K562 (cell line): ENCODE results near the gene NES. TPM values are rescaled to one million over a fixed set of nuclear protein-coding genes. Genes with fewer than 3 reads are reported as not detected.

Source experiments
- ARNT ChIP-seq, 2 experiments: fragments of 450-650 bp; IDR thresholded peaks; 2 replicates each; pipeline ENCODE4 v1.6.1; 2016; ENCODE audit warnings: mild to moderate bottlenecking in 1 of 2
- BRD4 ChIP-seq: fragments of 200-600 bp; sonication (generic); IDR thresholded peaks from 2 replicates; pipeline ENCODE4 v1.6.1; 2017; ENCODE audit warnings: inconsistent platforms
- CHD1 ChIP-seq: fragments of 200-600 bp; sonication (generic); IDR thresholded peaks from one replicate; pipeline ENCODE4 v1.6.1; 2012; ENCODE audit warnings: mild to moderate bottlenecking, moderate library complexity, low read length, inconsistent platforms
- ELF4 ChIP-seq: fragments of 450-650 bp; formaldehyde crosslinking; IDR thresholded peaks from 2 replicates; pipeline ENCODE4 v1.4.0; 2022; ENCODE audit warnings: missing genetic modification characterization
- ETS2 ChIP-seq: IDR thresholded peaks from 2 replicates; pipeline ENCODE4 v1.6.1; 2016; ENCODE audit warnings: borderline replicate concordance, missing genetic modification characterization, mild to moderate bottlenecking, moderate library complexity, missing compliant biosample characterization; ENCODE audit not compliant: poor library complexity, severe bottlenecking
- ETV5 ChIP-seq: sonication (generic); formaldehyde crosslinking; IDR thresholded peaks from 2 replicates; pipeline ENCODE4 v1.4.0; 2020; ENCODE audit warnings: low read depth, mild to moderate bottlenecking, missing genetic modification reagents
- FOXA1 ChIP-seq: fragments of 450-650 bp; IDR thresholded peaks from 2 replicates; pipeline ENCODE4 v1.6.1; 2016; ENCODE audit warnings: mild to moderate bottlenecking, borderline replicate concordance
- FOXJ2 ChIP-seq: fragments of 200-800 bp; sonication (Bioruptor generic); IDR thresholded peaks from 2 replicates; pipeline ENCODE4 v1.6.1; 2016; ENCODE audit warnings: missing genetic modification characterization, missing compliant biosample characterization
- GTF2A2 ChIP-seq: IDR thresholded peaks from 2 replicates; pipeline ENCODE4 v1.6.1; 2016; ENCODE audit warnings: mild to moderate bottlenecking, missing genetic modification characterization, missing compliant biosample characterization
- HDAC1 ChIP-seq, 2 experiments: fragments of 450-650 bp; IDR thresholded peaks; 2 replicates each; pipeline ENCODE4 v1.6.1; 2016 to 2017; ENCODE audit warnings: inconsistent platforms in 1 of 2, mild to moderate bottlenecking in 1 of 2, moderate library complexity in 1 of 2
- IRF2 ChIP-seq: sonication (generic); formaldehyde crosslinking; IDR thresholded peaks from 2 replicates; pipeline ENCODE4 v1.8.1; 2022; ENCODE audit warnings: mild to moderate bottlenecking, missing genetic modification reagents
- MTA2 ChIP-seq: fragments of 450-650 bp; IDR thresholded peaks from 2 replicates; pipeline ENCODE4 v1.6.1; 2016; ENCODE audit warnings: low read depth
- NR4A1 ChIP-seq, 2 experiments: fragments of 250-450 bp in 1 of 2; fragments of 450-650 bp in 1 of 2; sonication (Bioruptor Pico) in 1 of 2; IDR thresholded peaks; 2 replicates each; pipeline versions ENCODE4 v1.4.0 to v1.6.1; 2016 to 2020; ENCODE audit warnings: mild to moderate bottlenecking in 2 of 2, missing compliant biosample characterization in 1 of 2, missing genetic modification characterization in 1 of 2, moderate library complexity in 1 of 2
- PHB2 ChIP-seq: fragments of 450-650 bp; IDR thresholded peaks from 2 replicates; pipeline ENCODE4 v1.6.1; 2017; ENCODE audit warnings: low read depth
- POLR2A ChIP-seq: fragments of 450-650 bp; conservative IDR thresholded peaks from 2 replicates; pipeline ENCODE4 v1.6.1; 2016
- POLR2AphosphoS5 ChIP-seq: IDR thresholded peaks from 2 replicates; pipeline ENCODE4 v1.6.1; 2011; ENCODE audit warnings: mild to moderate bottlenecking, low read depth, low read length, moderate library complexity; ENCODE audit not compliant: control insufficient read depth, insufficient read depth
- PTRF ChIP-seq: fragments of 450-650 bp; IDR thresholded peaks from 2 replicates; pipeline ENCODE4 v1.6.1; 2016; ENCODE audit warnings: mild to moderate bottlenecking, missing genetic modification characterization, missing compliant biosample characterization
- RAD21 ChIP-seq, 2 experiments: fragments of 250-450 bp in 1 of 2; fragments of 450-650 bp in 1 of 2; sonication (Bioruptor Pico) in 1 of 2; formaldehyde crosslinking in 1 of 2; IDR thresholded peaks in 1 of 2; conservative IDR thresholded peaks in 1 of 2; 2 replicates each; pipeline versions ENCODE4 v1.4.0 to v1.8.0; 2020 to 2022; ENCODE audit warnings: mild to moderate bottlenecking in 2 of 2, moderate library complexity in 1 of 2
- RBM39 ChIP-seq: fragments of 200-400 bp; formaldehyde crosslinking; optimal IDR thresholded peaks from 2 replicates; pipeline ENCODE3; 2018; ENCODE audit warnings: low read depth, low read length
- SMARCE1 ChIP-seq: fragments of 450-650 bp; IDR thresholded peaks from 2 replicates; pipeline ENCODE4 v1.7.1; 2016; ENCODE audit warnings: mild to moderate bottlenecking
- TAF1 ChIP-seq: IDR thresholded peaks from 2 replicates; pipeline ENCODE4 v1.6.1; 2011; ENCODE audit warnings: mild to moderate bottlenecking, low read length, moderate library complexity; ENCODE audit not compliant: insufficient read depth, control insufficient read depth, severe bottlenecking; ENCODE audit errors: extremely low read depth
- YY1 ChIP-seq, 3 experiments: IDR thresholded peaks; 2 replicates each; pipeline ENCODE4 v1.6.1; 2011; ENCODE audit warnings: low read length in 2 of 3, mild to moderate bottlenecking in 2 of 3, moderate library complexity in 2 of 3, borderline replicate concordance in 1 of 3, control low read depth in 1 of 3, low read depth in 1 of 3; ENCODE audit not compliant: insufficient read depth in 3 of 3, insufficient replicate concordance in 2 of 3, control insufficient read depth in 1 of 3, insufficient read length in 1 of 3; ENCODE audit errors: extremely low read depth in 1 of 3
- ZC3H8 ChIP-seq: fragments of 450-650 bp; IDR thresholded peaks from 2 replicates; pipeline ENCODE4 v1.6.1; 2017
- ZNF263 ChIP-seq: sonication (generic); formaldehyde crosslinking; IDR thresholded peaks from 2 replicates; pipeline ENCODE4 v1.8.0; 2022; ENCODE audit warnings: mild to moderate bottlenecking, missing genetic modification reagents, borderline replicate concordance
- ZNF695 ChIP-seq: fragments of 450-650 bp; formaldehyde crosslinking; IDR thresholded peaks from 2 replicates; pipeline ENCODE4 v1.4.0; 2020; ENCODE audit warnings: mild to moderate bottlenecking, moderate library complexity
- ZNF77 ChIP-seq: fragments of 250-450 bp; sonication (Bioruptor Pico); IDR thresholded peaks from 2 replicates; pipeline ENCODE4 v1.5.0; 2020
- polyA plus RNA-seq, 8 experiments: library from polyadenylated mRNA; depleted of rRNA in 4 of 8; stranded (reverse) in 5 of 8; unstranded in 3 of 8; fragments of >200 nt; fragmentation: Nextera tagmentation in 2 of 8; fragmentation: Illumina TruSeq in 1 of 8; extraction: Ambion mirVana in 2 of 8; extraction: Trizol in 1 of 8; gene quantifications; 2 replicates each; pipeline versions ENCODE4 v1.2.1 to v1.2.3, GENCODE V29; 2011 to 2014; ENCODE audit warnings: inconsistent platforms in 1 of 8, missing spikeins in 1 of 8
- total RNA-seq, 7 experiments: library from RNA; depleted of rRNA in 6 of 7; stranded (reverse); fragments of >200 nt in 6 of 7; fragmentation: Illumina TruSeq in 2 of 7; extraction: Trizol in 2 of 7; gene quantifications; 2 replicates each; pipeline versions ENCODE4 v1.2.1 to v1.2.3, GENCODE V29; 2011 to 2021; ENCODE audit warnings: low replicate concordance in 1 of 7
- TF ChIP-seq, protein P1 (sequence below): fragments of 250-450 bp; sonication (Bioruptor Pico); IDR thresholded peaks from 2 replicates; pipeline ENCODE4 v1.5.0; 2020; ENCODE audit warnings: mild to moderate bottlenecking, borderline replicate concordance

NES gene
- total and polyA plus RNA-seq, 9 of the 15 experiments (the other 6 are each of a cell fraction or from before 2014, with no cell fraction given), result 0.10 to 8.6 (median 4.2) TPM

DNA sequence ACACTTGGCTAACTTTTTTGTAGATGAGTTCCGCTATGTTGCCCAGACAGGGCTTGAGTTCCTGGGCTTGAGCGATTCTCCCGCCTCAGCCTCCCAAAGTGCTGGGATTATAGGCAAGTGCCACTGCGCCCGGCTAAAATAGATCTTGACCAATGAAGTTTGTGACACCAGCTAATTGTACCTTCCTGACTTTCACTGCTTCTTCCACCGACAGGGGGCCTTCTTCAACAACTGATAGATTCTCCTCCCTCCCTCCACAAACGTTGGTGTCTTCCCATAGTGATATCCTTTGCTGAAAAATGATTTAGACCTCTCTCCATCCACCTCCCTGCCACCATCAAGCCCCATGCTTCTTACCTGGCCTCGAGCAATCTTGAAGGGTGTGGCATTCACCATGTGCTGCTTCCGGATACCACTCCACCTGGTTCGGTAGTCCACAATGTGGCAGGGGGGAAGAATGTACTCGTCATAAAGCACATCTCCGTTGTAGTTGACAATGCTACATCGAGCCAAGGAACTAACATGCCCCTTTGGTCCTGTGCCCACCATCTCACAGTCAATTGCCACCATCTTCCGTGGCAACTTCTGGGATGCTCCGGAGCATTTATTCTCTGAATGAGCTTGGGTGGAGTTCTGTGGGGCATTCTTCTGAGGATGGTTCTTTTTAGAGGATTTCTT lies 49.5 kb upstream of the NES start (continued):
- TF ChIP-seq ARNT (IDR thresholded peaks at IDR 0.05) (peak in 1 of 2 experiments; percentile 17; a peak in 1 of 4 replicates), TAF1 (peak; percentile 13), PTRF (tag) (no peak), FOXA1 (no peak), BRD4 (no peak), FOXJ2 (tag) (no peak), YY1 (IDR thresholded peaks at IDR 0.05; ENCODE audit: borderline replicate concordance in 1 of 3, control insufficient read depth in 1 of 3, extremely low read depth in 1 of 3, insufficient read depth in 3 of 3, insufficient read length in 1 of 3, insufficient replicate concordance in 2 of 3, low read depth in 1 of 3, low read length in 2 of 3) (peak in 1 of 3 experiments; percentile 5), ELF4 (no peak), ZNF263 (CRISPR knock-in tag) (peak; percentile 47; the same call in 1 of the 2 replicates), IRF2 (CRISPR knock-in tag) (no peak), NR4A1 (CRISPR knock-in tag; IDR thresholded peaks at IDR 0.05) (no peak), NR4A1 (tag; IDR thresholded peaks at IDR 0.05) (no peak), GTF2A2 (tag) (no peak), CHD1 (peak; percentile 59), RBM39 (peak; percentile 32), ETV5 (CRISPR knock-in tag) (0 out of 2 replicates have a peak, but pooled peaks have one; percentile 32), MTA2 (0 out of 2 replicates have a peak, but pooled peaks have one; percentile 5), RAD21 (CRISPR knock-in tag; conservative IDR thresholded peaks at IDR 0.05 in 1 of 2, IDR thresholded peaks at IDR 0.05 in 1 of 2) (peak; percentile 82 to 86), ETS2 (no peak), PHB2 (no peak), POLR2A (no peak), SMARCE1 (no peak), ZC3H8 (no peak), ZNF695 (CRISPR knock-in tag) (no peak), POLR2AphosphoS5 (0 out of 2 replicates have a peak, but pooled peaks have one; percentile 25), ZNF77 (no peak), HDAC1 (IDR thresholded peaks at IDR 0.05) (peak in 1 of 2 experiments; percentile 32; a peak in 1 of 4 replicates)
- TF ChIP-seq, protein P1, sequence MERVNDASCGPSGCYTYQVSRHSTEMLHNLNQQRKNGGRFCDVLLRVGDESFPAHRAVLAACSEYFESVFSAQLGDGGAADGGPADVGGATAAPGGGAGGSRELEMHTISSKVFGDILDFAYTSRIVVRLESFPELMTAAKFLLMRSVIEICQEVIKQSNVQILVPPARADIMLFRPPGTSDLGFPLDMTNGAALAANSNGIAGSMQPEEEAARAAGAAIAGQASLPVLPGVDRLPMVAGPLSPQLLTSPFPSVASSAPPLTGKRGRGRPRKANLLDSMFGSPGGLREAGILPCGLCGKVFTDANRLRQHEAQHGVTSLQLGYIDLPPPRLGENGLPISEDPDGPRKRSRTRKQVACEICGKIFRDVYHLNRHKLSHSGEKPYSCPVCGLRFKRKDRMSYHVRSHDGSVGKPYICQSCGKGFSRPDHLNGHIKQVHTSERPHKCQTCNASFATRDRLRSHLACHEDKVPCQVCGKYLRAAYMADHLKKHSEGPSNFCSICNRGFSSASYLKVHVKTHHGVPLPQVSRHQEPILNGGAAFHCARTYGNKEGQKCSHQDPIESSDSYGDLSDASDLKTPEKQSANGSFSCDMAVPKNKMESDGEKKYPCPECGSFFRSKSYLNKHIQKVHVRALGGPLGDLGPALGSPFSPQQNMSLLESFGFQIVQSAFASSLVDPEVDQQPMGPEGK, result no peak
